Esophagus muscularis mucosa (tissue), 4 donors: ENCODE results near the gene RPS5. TPM values are rescaled to one million over a fixed set of nuclear protein-coding genes. Genes with fewer than 3 reads are reported as not detected.

Source experiments
- DNase-seq: peaks from one replicate; pipeline ENCODE4 v3.0.0-alpha.2; 2017; ENCODE audit errors: extremely low spot score
- H3K27ac ChIP-seq, 4 donors: fragments of 200-600 bp; sonication (generic); replicated peaks in 1 of 4; 1 replicate in 3 of 4; 2 replicates in 1 of 4; pipeline ENCODE4 v1.5.1; 2016 to 2019; ENCODE audit warnings: mild to moderate bottlenecking in 1 of 4
- H3K27me3 ChIP-seq, 4 donors: fragments of 200-600 bp; sonication (generic); one replicate each; pipeline versions ENCODE4 v1.5.1 to v1.6.0; 2016 to 2019
- H3K36me3 ChIP-seq, 4 donors: fragments of 200-600 bp; sonication (generic); one replicate each; pipeline ENCODE4 v1.5.1; 2016 to 2019
- H3K4me1 ChIP-seq, 4 donors: fragments of 200-600 bp; sonication (generic); one replicate each; pipeline ENCODE4 v1.5.1; 2016 to 2019
- H3K4me3 ChIP-seq, 4 donors: fragments of 200-600 bp; sonication (generic); 1 replicate in 2 of 4; 2 replicates in 2 of 4; pipeline ENCODE4 v1.5.1; 2016 to 2019; ENCODE audit warnings: mild to moderate bottlenecking in 4 of 4, moderate library complexity in 1 of 4
- H3K9me3 ChIP-seq, 4 donors: fragments of 200-600 bp; sonication (generic); 1 replicate in 3 of 4; 2 replicates in 1 of 4; pipeline ENCODE4 v1.5.1; 2016 to 2019
- CTCF ChIP-seq, 3 experiments: fragments of 200-600 bp in 2 of 3; fragments of 450-650 bp in 1 of 3; sonication (generic) in 2 of 3; IDR thresholded peaks; one replicate each; pipeline ENCODE4 v1.5.1; 2017 to 2019; ENCODE audit warnings: antibody characterized with exemption in 3 of 3, mild to moderate bottlenecking in 2 of 3, moderate library complexity in 1 of 3
- EP300 ChIP-seq: sonication (generic); formaldehyde crosslinking; IDR thresholded peaks from one replicate; pipeline ENCODE4 v1.6.1; 2017; ENCODE audit warnings: antibody characterized with exemption
- POLR2A ChIP-seq: fragments of 450-650 bp; IDR thresholded peaks from one replicate; pipeline ENCODE4 v1.6.1; 2017; ENCODE audit warnings: antibody characterized with exemption, moderate library complexity, mild to moderate bottlenecking, low read depth
- POLR2AphosphoS5 ChIP-seq, 2 donors: sonication (generic); formaldehyde crosslinking; IDR thresholded peaks; one replicate each; pipeline ENCODE4 v1.6.1; 2017; ENCODE audit warnings: antibody characterized with exemption in 2 of 2
- WGBS: methylation state at CpG from one replicate; pipeline ENCODE4 v1.1.5; 2018; 5-methylcytosine and 5-hydroxymethylcytosine counted together
- intact Hi-C: fragments of 100-400 bp; cut with DNase I; formaldehyde crosslinking; loops from one replicate; pipeline ENCODE4 v1.15.1; 2023
- total RNA-seq, 4 donors: library from RNA; depleted of rRNA; stranded (reverse); fragments of >200 nt; gene quantifications; one replicate each; pipeline versions ENCODE4 v1.1.0 to v1.2.1, GENCODE V29; 2016

Gene RPS5
- total RNA-seq, 4 donors from 2014 or later: 1,137 to 2,200 (median 1,582) TPM

GRCh38 chr19:58397533-58398037, 10.5 kb downstream of the RPS5 start:
- WGBS: 81% methylated on average over 4 of the region's 7 CpGs

GRCh38 chr19:58398087-58398486, 11.0 kb downstream of the RPS5 start:
- Histone ChIP-seq H3K27me3 (peaks cover 0 to 29% (median 15%) of the 10 kb centered on the region in 4 donors), H3K36me3 (peaks cover 18 to 24% (median 24%) of the 10 kb centered on the region in 4 donors), H3K9me3 (no peaks in the 10 kb centered on the region), H3K27ac (no peak overlapping the region), H3K4me1 (peaks cover 17 to 37% (median 33%) of the 10 kb centered on the region in 4 donors), H3K4me3 (no peak overlapping the region)
- intact Hi-C loops: no loop called here
- TF ChIP-seq EP300: no peak
- no peak for TF ChIP-seq POLR2AphosphoS5 (IDR thresholded peaks at IDR 0.05)
- no peak for TF ChIP-seq POLR2A
- no peak for TF ChIP-seq CTCF (IDR thresholded peaks at IDR 0.05)
- 84% methylated on average over 4 of the region's 4 CpGs for WGBS
- no peak for DNase-seq

More at GRCh38 chr19:58397533-58398037, 10.5 kb downstream of the RPS5 start:
- Histone ChIP-seq H3K36me3 (peaks cover 23 to 30% (median 28%) of the 10 kb centered on the region in 4 donors), H3K27ac (no peak overlapping the region), H3K4me1 (peaks cover 17 to 37% (median 33%) of the 10 kb centered on the region in 4 donors), H3K4me3 (no peak overlapping the region), H3K9me3 (no peaks in the 10 kb centered on the region), H3K27me3 (peaks cover 0 to 29% (median 15%) of the 10 kb centered on the region in 4 donors)
- no peak for TF ChIP-seq CTCF (IDR thresholded peaks at IDR 0.05)
- no peak for TF ChIP-seq POLR2A
- TF ChIP-seq EP300: no peak
- no peak for TF ChIP-seq POLR2AphosphoS5 (IDR thresholded peaks at IDR 0.05)
- DNase-seq: no peak
- intact Hi-C loops: no loop called here

GRCh38 chr19:58398545-58398944, 11.5 kb downstream of the RPS5 start:
- Histone ChIP-seq H3K36me3 (peaks cover 13 to 20% (median 19%) of the 10 kb centered on the region in 4 donors), H3K4me3 (no peak overlapping the region), H3K27ac (no peak overlapping the region), H3K9me3 (no peaks in the 10 kb centered on the region), H3K27me3 (peaks cover 0 to 29% (median 15%) of the 10 kb centered on the region in 4 donors), H3K4me1 (peaks cover 17 to 37% (median 33%) of the 10 kb centered on the region in 4 donors)
- intact Hi-C loops: no loop called here
- DNase-seq: no peak
- WGBS: 92% methylated on average over 5 of the region's 6 CpGs
- TF ChIP-seq EP300 (no peak), POLR2AphosphoS5 (IDR thresholded peaks at IDR 0.05) (no peak)

- TF ChIP-seq EP300 (no peak), CTCF (IDR thresholded peaks at IDR 0.05) (no peak), POLR2A (no peak), POLR2AphosphoS5 (IDR thresholded peaks at IDR 0.05) (no peak)
- Histone ChIP-seq H3K4me1 (peaks cover 17 to 37% (median 33%) of the 10 kb centered on the region in 4 donors), H3K27me3 (peaks cover 0 to 29% (median 15%) of the 10 kb centered on the region in 4 donors), H3K36me3 (peaks cover 0 to 6% (median 6%) of the 10 kb centered on the region in 4 donors), H3K4me3 (peak overlapping the region in 1 of 4 donors; percentile 65), H3K27ac (no peak overlapping the region), H3K9me3 (no peaks in the 10 kb centered on the region)
- DNase-seq: no peak
- intact Hi-C loops: loop anchor here (5.0 kb wide), 1 partner anchor 37 kb away; no protein-coding TSS in a partner anchor
- 80% methylated on average over 1 of the region's 3 CpGs for WGBS
Observed at GRCh38 chr19:58399903-58400302, 12.8 kb downstream of the RPS5 start.

GRCh38 chr19:58400316-58400915, 13.3 kb downstream of the RPS5 start:
- H3K27me3 ChIP-seq: peaks cover 0 to 26% (median 15%) of the 10 kb centered on the region in 4 donors
- peaks cover 17 to 37% (median 33%) of the 10 kb centered on the region in 4 donors for H3K4me1 ChIP-seq
- no peak for TF ChIP-seq POLR2AphosphoS5 (IDR thresholded peaks at IDR 0.05)
- no peak for TF ChIP-seq EP300
- TF ChIP-seq POLR2A: no peak
- no peak for TF ChIP-seq CTCF (IDR thresholded peaks at IDR 0.05)
- DNase-seq: no peak
- H3K27ac ChIP-seq: peak overlapping the region in 3 of 4 donors; percentile 23 to 81 (median 70)
- no peaks in the 10 kb centered on the region for H3K9me3 ChIP-seq
- 61% methylated on average over 14 of the region's 18 CpGs for WGBS
- peaks cover 0 to 1% (median under 1%) of the 10 kb centered on the region in 4 donors for H3K36me3 ChIP-seq
- peak overlapping the region; percentile 60 to 67 (median 65) for H3K4me3 ChIP-seq
- intact Hi-C loops: loop anchor here (5.0 kb wide), 1 partner anchor 37 kb away; no protein-coding TSS in a partner anchor
